CD14-positive monocyte (primary cell): Measurements from ENCODE around the gene SULT1A2. TPM values are rescaled to one million over a fixed set of nuclear protein-coding genes. Genes with fewer than 3 reads are reported as not detected.

Source experiments
- DNase-seq, 3 donors: peaks; one replicate each; pipeline ENCODE4 v3.0.0-alpha.2; 2011 to 2022
- H2AFZ ChIP-seq: 2 replicates; pipeline ENCODE4 v1.6.0; 2012; ENCODE audit warnings: mild to moderate bottlenecking, low read depth, low read length, inconsistent platforms; ENCODE audit not compliant: insufficient read depth, poor library complexity, severe bottlenecking
- H3K27ac ChIP-seq, 2 donors: 1 replicate in 1 of 2; 2 replicates in 1 of 2; pipeline ENCODE4 v1.5.1; 2012 to 2013; ENCODE audit warnings: low read length in 2 of 2, control low read depth in 1 of 2, inconsistent platforms in 1 of 2, low read depth in 1 of 2, mild to moderate bottlenecking in 1 of 2
- H3K27me3 ChIP-seq, 2 donors: one replicate each; pipeline versions ENCODE4 v1.6.0 to v1.6.1; 2011 to 2013; ENCODE audit warnings: low read length in 2 of 2; ENCODE audit not compliant: control insufficient read depth in 2 of 2, insufficient read depth in 2 of 2
- H3K36me3 ChIP-seq, 2 donors: replicated peaks in 1 of 2; 1 replicate in 1 of 2; 2 replicates in 1 of 2; pipeline versions ENCODE4 v1.5.1 to v1.6.1; 2012 to 2013; ENCODE audit warnings: low read length in 2 of 2, control low read depth in 1 of 2, inconsistent platforms in 1 of 2, mild to moderate bottlenecking in 1 of 2; ENCODE audit not compliant: insufficient read depth in 2 of 2, control insufficient read depth in 1 of 2
- H3K4me1 ChIP-seq, 2 donors: 1 replicate in 1 of 2; 2 replicates in 1 of 2; pipeline versions ENCODE4 v1.5.1 to v1.6.1; 2012 to 2013; ENCODE audit warnings: low read length in 2 of 2, control low read depth in 1 of 2, inconsistent platforms in 1 of 2, mild to moderate bottlenecking in 1 of 2, moderate library complexity in 1 of 2; ENCODE audit not compliant: insufficient read depth in 2 of 2, control insufficient read depth in 1 of 2
- H3K4me2 ChIP-seq: replicated peaks from 2 replicates; pipeline ENCODE3; 2012; ENCODE audit warnings: low read length, moderate library complexity, mild to moderate bottlenecking; ENCODE audit not compliant: poor library complexity, severe bottlenecking; ENCODE audit errors: extremely low read depth
- H3K4me3 ChIP-seq, 3 experiments: fragments of 200-600 bp in 1 of 3; sonication (generic) in 1 of 3; replicated peaks in 1 of 3; 1 replicate in 2 of 3; 2 replicates in 1 of 3; pipeline ENCODE4 v1.5.1; 2011 to 2013; ENCODE audit warnings: low read length in 3 of 3, mild to moderate bottlenecking in 3 of 3, control low read depth in 2 of 3, low read depth in 2 of 3, inconsistent platforms in 1 of 3, moderate library complexity in 1 of 3
- H3K79me2 ChIP-seq: 2 replicates; pipeline ENCODE4 v1.6.0; 2012; ENCODE audit warnings: mild to moderate bottlenecking, control low read depth, inconsistent platforms, low read length, moderate library complexity; ENCODE audit not compliant: insufficient read depth
- H3K9ac ChIP-seq: 2 replicates; pipeline ENCODE4 v1.6.0; 2017; ENCODE audit warnings: low read length, mild to moderate bottlenecking; ENCODE audit not compliant: insufficient read depth, poor library complexity, severe bottlenecking
- H3K9me3 ChIP-seq, 2 donors: replicated peaks in 1 of 2; 1 replicate in 1 of 2; 2 replicates in 1 of 2; pipeline versions ENCODE4 v1.5.1 to v1.6.1; 2012 to 2013; ENCODE audit warnings: low read length in 2 of 2, control low read depth in 1 of 2; ENCODE audit not compliant: control insufficient read depth in 1 of 2, insufficient read depth in 1 of 2
- H4K20me1 ChIP-seq: 2 replicates; pipeline ENCODE4 v1.6.0; 2012; ENCODE audit warnings: mild to moderate bottlenecking, low read length, control low read depth, moderate library complexity; ENCODE audit not compliant: insufficient read depth
- H3K27ac Mint-ChIP-seq, 7 donors: one replicate each; pipeline ENCODE4 v1.8.0; 2020; ENCODE audit warnings: mild to moderate bottlenecking in 7 of 7, mixed read lengths in 7 of 7, moderate library complexity in 6 of 7, inconsistent platforms in 2 of 7
- H3K27me3 Mint-ChIP-seq, 3 donors: one replicate each; pipeline ENCODE4 v1.8.0; 2021 to 2022; ENCODE audit warnings: low read depth in 3 of 3, mild to moderate bottlenecking in 3 of 3, mixed read lengths in 3 of 3, moderate library complexity in 3 of 3, inconsistent platforms in 1 of 3
- H3K36me3 Mint-ChIP-seq, 2 donors: one replicate each; pipeline ENCODE4 v1.8.0; 2020; ENCODE audit warnings: mixed read lengths in 2 of 2, inconsistent platforms in 1 of 2, mild to moderate bottlenecking in 1 of 2
- H3K4me1 Mint-ChIP-seq: one replicate; pipeline ENCODE4 v1.8.0; 2020; ENCODE audit warnings: mild to moderate bottlenecking, mixed read lengths
- H3K4me3 Mint-ChIP-seq, 2 donors: one replicate each; pipeline ENCODE4 v1.8.0; 2020; ENCODE audit warnings: mild to moderate bottlenecking in 2 of 2, mixed read lengths in 2 of 2, moderate library complexity in 1 of 2
- H3K9me3 Mint-ChIP-seq, 7 donors: one replicate each; pipeline ENCODE4 v1.8.0; 2020 to 2022; ENCODE audit warnings: mixed read lengths in 7 of 7, mild to moderate bottlenecking in 6 of 7, moderate library complexity in 6 of 7, inconsistent platforms in 2 of 7
- CTCF ChIP-seq: fragments of 200-600 bp; IDR thresholded peaks from one replicate; pipeline ENCODE4 v1.8.0; 2022; ENCODE audit warnings: antibody characterized with exemption, mild to moderate bottlenecking
- WGBS: methylation state at CpG from one replicate; pipeline ENCODE4 v1.1.5; 2013; ENCODE audit warnings: missing lambda C conversion rate; ENCODE audit not compliant: insufficient coverage; 5-methylcytosine and 5-hydroxymethylcytosine counted together
- intact Hi-C, 2 donors: fragments of 100-400 bp; cut with micrococcal nuclease; formaldehyde crosslinking; loops; one replicate each; pipeline versions ENCODE4 v1.15.0 to v1.15.1; 2023
- polyA plus RNA-seq, 3 donors: library from polyadenylated mRNA; depleted of rRNA in 1 of 3; unstranded in 2 of 3; stranded (reverse) in 1 of 3; fragments of 300-500 nt in 2 of 3; fragments of >200 nt in 1 of 3; fragmentation: Illumina TruSeq in 2 of 3; gene quantifications; 1 replicate in 2 of 3; 2 replicates in 1 of 3; pipeline ENCODE4 v1.2.3, GENCODE V29; 2012 to 2021

The SULT1A2 gene
- polyA plus RNA-seq, 3 donors, result 1.1 to 4.6 TPM; not detected in 1

DNA sequence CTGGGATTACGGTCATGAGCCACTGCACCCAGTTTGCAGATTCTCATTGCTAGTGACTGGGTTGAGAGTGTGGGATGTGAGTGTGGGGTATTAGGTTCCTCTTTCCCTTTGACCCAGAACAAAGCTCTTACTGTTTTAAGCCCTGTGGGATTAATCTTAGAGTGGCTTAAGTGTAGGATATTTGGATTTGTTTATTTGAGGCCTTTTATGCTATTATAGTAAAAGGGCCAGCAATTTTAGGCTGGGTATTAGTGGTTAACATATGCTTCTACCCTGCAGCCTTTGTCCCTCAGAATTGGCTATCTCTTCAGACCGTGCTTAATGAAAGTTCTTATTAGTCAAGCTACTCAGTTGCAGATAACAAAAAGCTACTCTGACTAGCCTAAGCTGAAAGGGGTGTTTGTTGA is 39.9 kb downstream of the SULT1A2 start:
- no peak overlapping the region for H3K4me2 ChIP-seq
- H2AFZ ChIP-seq, result no peak overlapping the region
- peaks cover 18 to 36% of the 10 kb centered on the region in 2 donors for H3K36me3 Mint-ChIP-seq
- no peak overlapping the region for H3K4me3 ChIP-seq
- H4K20me1 ChIP-seq, result peaks cover 11% of the 10 kb centered on the region
- DNase-seq, result no peak
- H3K27ac ChIP-seq, result no peak overlapping the region
- no peak overlapping the region for H3K9ac ChIP-seq
- peaks cover 15 to 35% of the 10 kb centered on the region in 2 donors for H3K36me3 ChIP-seq
- 100% methylated on average over 1 of the region's 2 CpGs for WGBS
- peaks cover 0 to 1% (median 1%) of the 10 kb centered on the region in 3 donors for H3K27me3 Mint-ChIP-seq
- TF ChIP-seq CTCF, result no peak
- H3K27me3 ChIP-seq, result no peaks in the 10 kb centered on the region
- H3K79me2 ChIP-seq, result peaks cover 46% of the 10 kb centered on the region
- peaks cover 12 to 25% of the 10 kb centered on the region in 2 donors for H3K4me1 ChIP-seq
- H3K9me3 ChIP-seq, result no peaks in the 10 kb centered on the region
- H3K4me3 Mint-ChIP-seq, result no peak overlapping the region
- intact Hi-C loops, result loop anchor here (10.0 kb wide), 2 partner anchors 288 to 368 kb away; partner anchors contain the start of genes RABEP2 (in 1 of the 2) and TUFM (in 1 of the 2)
- peaks cover 29% of the 10 kb centered on the region for H3K4me1 Mint-ChIP-seq
- H3K9me3 Mint-ChIP-seq, result peaks cover 0 to 2% (median 0%) of the 10 kb centered on the region in 7 donors
- peak overlapping the region in 2 of 7 donors; percentile 25 to 54 for H3K27ac Mint-ChIP-seq

DNA sequence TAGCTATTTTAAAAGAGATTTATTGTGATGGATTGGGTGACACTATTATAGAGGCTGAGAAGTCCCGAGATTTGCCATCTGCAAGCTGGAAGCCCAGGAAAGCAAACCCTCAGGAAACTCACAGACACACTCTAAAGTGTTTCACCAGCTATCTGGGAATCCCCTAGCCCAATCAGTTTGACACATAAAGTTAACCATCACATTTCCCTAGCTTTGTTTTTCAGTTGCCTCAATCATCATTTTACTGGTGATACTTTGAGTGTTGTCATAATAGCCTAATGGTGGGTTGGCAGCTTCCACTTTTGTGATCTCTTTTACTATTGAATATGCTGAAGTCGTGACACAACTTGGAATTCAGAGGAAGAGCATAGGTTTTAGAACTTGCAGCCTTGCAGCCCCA is 41.3 kb downstream of the SULT1A2 start:
- peaks cover 24% of the 10 kb centered on the region for H3K4me1 Mint-ChIP-seq
- no peak overlapping the region for H3K4me3 ChIP-seq
- H3K27me3 Mint-ChIP-seq, result peaks cover 0 to 1% (median 1%) of the 10 kb centered on the region in 3 donors
- H3K27ac ChIP-seq, result no peak overlapping the region
- peak in 1 of 3 donors; percentile 25 for DNase-seq
- peaks cover 12 to 25% of the 10 kb centered on the region in 2 donors for H3K4me1 ChIP-seq
- no peak overlapping the region for H3K9ac ChIP-seq
- no peak overlapping the region for H3K4me2 ChIP-seq
- WGBS, result no CpG with 5 or more reads among the region's 2 CpGs
- H3K27ac Mint-ChIP-seq, result peak overlapping the region in 1 of 7 donors; percentile 38
- H3K27me3 ChIP-seq, result no peaks in the 10 kb centered on the region
- H4K20me1 ChIP-seq, result peaks cover 5% of the 10 kb centered on the region
- H3K36me3 ChIP-seq, result peaks cover 15 to 35% of the 10 kb centered on the region in 2 donors
- intact Hi-C loops, result loop anchor here (10.0 kb wide), 2 partner anchors 289 to 369 kb away; partner anchors contain the start of genes RABEP2 (in 1 of the 2) and TUFM (in 1 of the 2)
- H2AFZ ChIP-seq, result no peak overlapping the region
- no peaks in the 10 kb centered on the region for H3K9me3 ChIP-seq
- H3K79me2 ChIP-seq, result peaks cover 45% of the 10 kb centered on the region
- no peak for TF ChIP-seq CTCF
- no peak overlapping the region for H3K4me3 Mint-ChIP-seq
- peaks cover 16 to 34% of the 10 kb centered on the region in 2 donors for H3K36me3 Mint-ChIP-seq
- H3K9me3 Mint-ChIP-seq, result peaks cover 0 to 2% (median 0%) of the 10 kb centered on the region in 7 donors
